HepG2 (cell line): ENCODE results near the gene METAP1D. TPM values are rescaled to one million over a fixed set of nuclear protein-coding genes. Genes with fewer than 3 reads are reported as not detected.

ENCODE experiments used
- AHR ChIP-seq: IDR thresholded peaks from 2 replicates; pipeline ENCODE4 v1.6.1; 2018; ENCODE audit warnings: missing genetic modification reagents, missing compliant biosample characterization
- ATF6 ChIP-seq: sonication (generic); formaldehyde crosslinking; conservative IDR thresholded peaks from 2 replicates; pipeline ENCODE4 v1.4.0; 2020; ENCODE audit warnings: missing genetic modification reagents
- CHD2 ChIP-seq: IDR thresholded peaks from 2 replicates; pipeline ENCODE4 v1.6.1; 2011; ENCODE audit warnings: low read depth, low read length, improper control_type of control experiment
- GABPB1 ChIP-seq: IDR thresholded peaks from 2 replicates; pipeline ENCODE4 v1.6.1; 2016; ENCODE audit warnings: mild to moderate bottlenecking, missing genetic modification reagents, moderate library complexity, missing compliant biosample characterization
- GATAD1 ChIP-seq: IDR thresholded peaks from 2 replicates; pipeline ENCODE4 v1.6.1; 2016; ENCODE audit warnings: missing genetic modification reagents, missing compliant biosample characterization
- JARID2 ChIP-seq: sonication (generic); formaldehyde crosslinking; IDR thresholded peaks from 2 replicates; pipeline ENCODE4 v1.8.1; 2023; ENCODE audit warnings: missing genetic modification reagents, inconsistent platforms; ENCODE audit not compliant: insufficient replicate concordance
- RFXAP ChIP-seq: sonication (generic); formaldehyde crosslinking; IDR thresholded peaks from 2 replicates; pipeline ENCODE4 v1.4.0; 2020; ENCODE audit warnings: missing genetic modification reagents, borderline replicate concordance
- SALL1 ChIP-seq: sonication (generic); formaldehyde crosslinking; IDR thresholded peaks from 2 replicates; pipeline ENCODE4 v1.8.0; 2022; ENCODE audit warnings: mild to moderate bottlenecking, missing genetic modification reagents
- UBTF ChIP-seq: sonication (generic); formaldehyde crosslinking; IDR thresholded peaks from 2 replicates; pipeline ENCODE4 v1.4.0; 2020; ENCODE audit warnings: mild to moderate bottlenecking, missing genetic modification reagents
- ZBTB44 ChIP-seq: sonication (generic); formaldehyde crosslinking; IDR thresholded peaks from 2 replicates; pipeline ENCODE4 v1.4.0; 2020; ENCODE audit warnings: missing genetic modification reagents
- ZNF224 ChIP-seq: sonication (generic); formaldehyde crosslinking; IDR thresholded peaks from 2 replicates; pipeline ENCODE4 v1.5.0; 2020; ENCODE audit warnings: mild to moderate bottlenecking, missing genetic modification reagents
- ZNF557 ChIP-seq: sonication (generic); formaldehyde crosslinking; IDR thresholded peaks from 2 replicates; pipeline ENCODE4 v1.4.0; 2020; ENCODE audit warnings: missing genetic modification reagents
- ZNF558 ChIP-seq: sonication (generic); formaldehyde crosslinking; IDR thresholded peaks from 2 replicates; pipeline ENCODE4 v1.9.0; 2022; ENCODE audit warnings: mild to moderate bottlenecking, missing genetic modification reagents, borderline replicate concordance
- ZNF709 ChIP-seq: sonication (generic); formaldehyde crosslinking; IDR thresholded peaks from 2 replicates; pipeline ENCODE4 v1.5.0; 2020; ENCODE audit warnings: mild to moderate bottlenecking, missing genetic modification reagents
- polyA plus RNA-seq, 8 experiments: library from polyadenylated mRNA; depleted of rRNA in 3 of 8; stranded (reverse) in 7 of 8; unstranded in 1 of 8; fragments of >200 nt; fragmentation: Illumina TruSeq in 4 of 8; extraction: Trizol in 4 of 8; gene quantifications; 2 replicates each; pipeline versions ENCODE4 v1.2.1 to v1.2.3, GENCODE V29; 2011 to 2016; ENCODE audit warnings: low read depth in 4 of 8, missing spikeins in 1 of 8, mixed read lengths in 1 of 8; ENCODE audit not compliant: insufficient read depth in 1 of 8
- total RNA-seq, 5 experiments: library from RNA; depleted of rRNA; stranded (reverse); fragments of >200 nt; fragmentation: Illumina TruSeq; extraction: Trizol; gene quantifications; 2 replicates each; pipeline ENCODE4 v1.2.3, GENCODE V29; 2016; ENCODE audit warnings: low read depth in 1 of 5
- TF ChIP-seq, protein P1 (sequence below): sonication (generic); formaldehyde crosslinking; IDR thresholded peaks from 2 replicates; pipeline ENCODE4 v1.5.0; 2020; ENCODE audit warnings: mild to moderate bottlenecking, missing genetic modification reagents, moderate library complexity
- TF ChIP-seq, protein P2 (sequence below), 2 experiments: IDR thresholded peaks; 2 replicates each; pipeline ENCODE4 v1.6.1; 2011 to 2012; ENCODE audit warnings: low read length in 2 of 2, borderline replicate concordance in 1 of 2, low read depth in 1 of 2, mild to moderate bottlenecking in 1 of 2, moderate library complexity in 1 of 2

METAP1D gene
- total and polyA plus RNA-seq, 2 of the 13 experiments (the other 11 are each of a cell fraction or from before 2014, with no cell fraction given) = 14.7 to 21.6 TPM

DNA sequence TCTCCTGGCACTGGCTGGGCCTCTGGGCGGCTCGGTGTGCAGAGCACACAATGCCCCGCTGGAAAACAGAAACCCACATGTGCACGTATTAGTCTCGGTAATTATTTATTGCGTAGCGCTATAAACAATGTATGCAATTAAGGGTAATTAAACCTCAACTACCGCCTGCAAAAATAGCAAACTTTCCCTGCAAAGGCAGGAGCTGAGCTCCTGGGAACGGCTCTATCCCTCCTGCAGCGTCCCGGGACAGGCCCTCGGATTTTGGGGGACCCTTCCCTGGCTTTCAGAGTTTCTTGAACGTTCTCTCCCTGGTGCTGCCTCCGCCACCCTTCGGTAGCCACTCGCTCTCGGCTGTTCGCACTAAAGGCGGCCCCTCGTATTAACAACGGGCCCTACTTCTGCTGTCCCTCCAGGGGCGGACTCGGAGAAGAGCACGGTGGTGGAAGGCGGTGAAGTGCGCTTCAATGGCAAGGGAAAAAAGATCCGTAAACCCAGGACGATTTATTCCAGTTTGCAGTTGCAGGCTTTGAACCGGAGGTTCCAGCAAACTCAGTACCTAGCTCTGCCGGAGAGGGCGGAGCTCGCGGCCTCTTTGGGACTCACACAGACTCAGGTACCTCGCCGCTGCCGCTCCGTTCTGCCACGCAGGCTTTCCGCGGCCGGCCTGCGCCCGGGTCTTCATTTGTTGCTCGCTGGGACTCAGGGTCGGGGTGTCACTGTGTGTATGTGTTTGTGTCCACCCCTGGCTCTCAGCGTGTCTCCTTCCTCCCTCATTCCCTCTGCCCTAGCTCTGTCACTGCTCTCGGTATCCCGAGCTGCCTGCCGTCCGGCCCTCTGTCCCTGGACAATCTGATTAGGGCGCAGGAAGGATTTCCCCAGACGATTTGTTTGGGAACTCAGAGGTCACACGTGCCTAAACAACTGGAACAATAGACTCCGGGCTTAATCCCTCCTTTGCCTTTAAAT lies 86.8 kb downstream of the METAP1D start (continued):
- TF ChIP-seq, protein P1, sequence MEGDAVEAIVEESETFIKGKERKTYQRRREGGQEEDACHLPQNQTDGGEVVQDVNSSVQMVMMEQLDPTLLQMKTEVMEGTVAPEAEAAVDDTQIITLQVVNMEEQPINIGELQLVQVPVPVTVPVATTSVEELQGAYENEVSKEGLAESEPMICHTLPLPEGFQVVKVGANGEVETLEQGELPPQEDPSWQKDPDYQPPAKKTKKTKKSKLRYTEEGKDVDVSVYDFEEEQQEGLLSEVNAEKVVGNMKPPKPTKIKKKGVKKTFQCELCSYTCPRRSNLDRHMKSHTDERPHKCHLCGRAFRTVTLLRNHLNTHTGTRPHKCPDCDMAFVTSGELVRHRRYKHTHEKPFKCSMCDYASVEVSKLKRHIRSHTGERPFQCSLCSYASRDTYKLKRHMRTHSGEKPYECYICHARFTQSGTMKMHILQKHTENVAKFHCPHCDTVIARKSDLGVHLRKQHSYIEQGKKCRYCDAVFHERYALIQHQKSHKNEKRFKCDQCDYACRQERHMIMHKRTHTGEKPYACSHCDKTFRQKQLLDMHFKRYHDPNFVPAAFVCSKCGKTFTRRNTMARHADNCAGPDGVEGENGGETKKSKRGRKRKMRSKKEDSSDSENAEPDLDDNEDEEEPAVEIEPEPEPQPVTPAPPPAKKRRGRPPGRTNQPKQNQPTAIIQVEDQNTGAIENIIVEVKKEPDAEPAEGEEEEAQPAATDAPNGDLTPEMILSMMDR (CRISPR knock-in tag) = peak; percentile 34
- TF ChIP-seq ZNF557 (CRISPR knock-in tag) = no peak
- no peak for TF ChIP-seq GATAD1 (CRISPR knock-in tag)
- no peak; the same call in 1 of the 2 replicates for TF ChIP-seq GABPB1 (CRISPR knock-in tag)
- TF ChIP-seq ZNF224 (CRISPR knock-in tag) = 0 out of 2 replicates have a peak, but pooled peaks have one; percentile 68
- TF ChIP-seq ATF6 = no peak
- 0 out of 2 replicates have a peak, but pooled peaks have one; percentile 29 for TF ChIP-seq ZNF558 (CRISPR knock-in tag)
- TF ChIP-seq, protein P2, sequence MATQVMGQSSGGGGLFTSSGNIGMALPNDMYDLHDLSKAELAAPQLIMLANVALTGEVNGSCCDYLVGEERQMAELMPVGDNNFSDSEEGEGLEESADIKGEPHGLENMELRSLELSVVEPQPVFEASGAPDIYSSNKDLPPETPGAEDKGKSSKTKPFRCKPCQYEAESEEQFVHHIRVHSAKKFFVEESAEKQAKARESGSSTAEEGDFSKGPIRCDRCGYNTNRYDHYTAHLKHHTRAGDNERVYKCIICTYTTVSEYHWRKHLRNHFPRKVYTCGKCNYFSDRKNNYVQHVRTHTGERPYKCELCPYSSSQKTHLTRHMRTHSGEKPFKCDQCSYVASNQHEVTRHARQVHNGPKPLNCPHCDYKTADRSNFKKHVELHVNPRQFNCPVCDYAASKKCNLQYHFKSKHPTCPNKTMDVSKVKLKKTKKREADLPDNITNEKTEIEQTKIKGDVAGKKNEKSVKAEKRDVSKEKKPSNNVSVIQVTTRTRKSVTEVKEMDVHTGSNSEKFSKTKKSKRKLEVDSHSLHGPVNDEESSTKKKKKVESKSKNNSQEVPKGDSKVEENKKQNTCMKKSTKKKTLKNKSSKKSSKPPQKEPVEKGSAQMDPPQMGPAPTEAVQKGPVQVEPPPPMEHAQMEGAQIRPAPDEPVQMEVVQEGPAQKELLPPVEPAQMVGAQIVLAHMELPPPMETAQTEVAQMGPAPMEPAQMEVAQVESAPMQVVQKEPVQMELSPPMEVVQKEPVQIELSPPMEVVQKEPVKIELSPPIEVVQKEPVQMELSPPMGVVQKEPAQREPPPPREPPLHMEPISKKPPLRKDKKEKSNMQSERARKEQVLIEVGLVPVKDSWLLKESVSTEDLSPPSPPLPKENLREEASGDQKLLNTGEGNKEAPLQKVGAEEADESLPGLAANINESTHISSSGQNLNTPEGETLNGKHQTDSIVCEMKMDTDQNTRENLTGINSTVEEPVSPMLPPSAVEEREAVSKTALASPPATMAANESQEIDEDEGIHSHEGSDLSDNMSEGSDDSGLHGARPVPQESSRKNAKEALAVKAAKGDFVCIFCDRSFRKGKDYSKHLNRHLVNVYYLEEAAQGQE (IDR thresholded peaks at IDR 0.05; ENCODE audit: borderline replicate concordance in 1 of 2, low read depth in 1 of 2, low read length in 2 of 2) = no peak
- TF ChIP-seq ZNF709 (CRISPR knock-in tag) = peak; percentile 66; the same call in 1 of the 2 replicates
- TF ChIP-seq SALL1 (CRISPR knock-in tag) = no peak; the same call in 1 of the 2 replicates
- no peak for TF ChIP-seq ZBTB44 (CRISPR knock-in tag)
- TF ChIP-seq JARID2 (CRISPR knock-in tag) = no peak
- no peak for TF ChIP-seq AHR (CRISPR knock-in tag)
- no peak for TF ChIP-seq CHD2
- TF ChIP-seq UBTF (CRISPR knock-in tag) = peak; percentile 48
- peak; percentile 47; the same call in 1 of the 2 replicates for TF ChIP-seq RFXAP (CRISPR knock-in tag)
